Lower leg skin (tissue), 4 donors: ENCODE data around the gene ACAP1. TPM values are rescaled to one million over a fixed set of nuclear protein-coding genes. Genes with fewer than 3 reads are reported as not detected.
"Not testable (repeated sequence)": the region's sequence is repeated elsewhere in the genome, so short reads cannot be mapped to it uniquely, and the experiment has no call there.

Experiments
- DNase-seq, 2 donors: peaks; one replicate each; pipeline ENCODE4 v3.0.0-alpha.2; 2019; ENCODE audit warnings: low spot score in 2 of 2
- H3K4me3 ChIP-seq: fragments of 200-600 bp; sonication (generic); 2 replicates; pipeline ENCODE4 v1.5.1; 2017; ENCODE audit warnings: mild to moderate bottlenecking, low read depth; ENCODE audit not compliant: poor library complexity, severe bottlenecking
- POLR2A ChIP-seq, 2 donors: fragments of 450-650 bp; IDR thresholded peaks; one replicate each; pipeline ENCODE4 v1.6.1; 2016 to 2017; ENCODE audit warnings: antibody characterized with exemption in 2 of 2, mild to moderate bottlenecking in 1 of 2, moderate library complexity in 1 of 2
- WGBS, 2 donors: methylation state at CpG; one replicate each; pipeline ENCODE4 v1.1.5; 2018; 5-methylcytosine and 5-hydroxymethylcytosine counted together
- intact Hi-C: fragments of 100-400 bp; cut with DNase I; formaldehyde crosslinking; loops from one replicate; pipeline ENCODE4 v1.15.0; 2023; ENCODE audit warnings: low total_unique reads
- total RNA-seq, 4 donors: library from RNA; depleted of rRNA; stranded (reverse); fragments of >200 nt; gene quantifications; one replicate each; pipeline ENCODE4 v1.1.0, GENCODE V29; 2016
- TF ChIP-seq, protein P1 (sequence below), 3 donors: fragments of 450-650 bp; IDR thresholded peaks; one replicate each; pipeline ENCODE4 v1.5.1; 2016; ENCODE audit warnings: antibody characterized with exemption in 3 of 3, mild to moderate bottlenecking in 3 of 3, moderate library complexity in 2 of 3

The ACAP1 gene
- total RNA-seq, 4 donors from 2014 or later: 2.9 to 5.6 (median 3.8) TPM

DNA sequence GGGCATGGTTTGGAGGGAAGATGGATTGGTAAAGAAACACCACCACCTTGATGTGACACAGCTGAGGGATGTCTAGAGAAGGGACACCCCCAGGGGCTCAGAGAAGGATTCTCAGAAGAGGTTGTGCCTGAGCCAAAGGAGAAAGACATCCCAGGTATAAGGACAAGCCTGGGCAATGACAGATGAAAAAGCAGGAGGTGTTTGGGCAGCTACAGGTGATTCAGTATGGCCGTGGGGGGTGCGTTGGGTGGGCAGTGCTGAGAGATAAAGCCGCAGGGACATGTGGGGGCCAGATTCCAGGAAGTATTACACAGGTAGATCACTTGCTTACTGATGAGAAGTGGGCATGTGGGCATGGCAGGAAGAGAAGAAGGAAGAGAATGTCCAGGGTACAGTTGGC is 25.6 kb downstream of the ACAP1 start:
- no peak for DNase-seq
- no peak overlapping the region for H3K4me3 ChIP-seq
- TF ChIP-seq, protein P1, sequence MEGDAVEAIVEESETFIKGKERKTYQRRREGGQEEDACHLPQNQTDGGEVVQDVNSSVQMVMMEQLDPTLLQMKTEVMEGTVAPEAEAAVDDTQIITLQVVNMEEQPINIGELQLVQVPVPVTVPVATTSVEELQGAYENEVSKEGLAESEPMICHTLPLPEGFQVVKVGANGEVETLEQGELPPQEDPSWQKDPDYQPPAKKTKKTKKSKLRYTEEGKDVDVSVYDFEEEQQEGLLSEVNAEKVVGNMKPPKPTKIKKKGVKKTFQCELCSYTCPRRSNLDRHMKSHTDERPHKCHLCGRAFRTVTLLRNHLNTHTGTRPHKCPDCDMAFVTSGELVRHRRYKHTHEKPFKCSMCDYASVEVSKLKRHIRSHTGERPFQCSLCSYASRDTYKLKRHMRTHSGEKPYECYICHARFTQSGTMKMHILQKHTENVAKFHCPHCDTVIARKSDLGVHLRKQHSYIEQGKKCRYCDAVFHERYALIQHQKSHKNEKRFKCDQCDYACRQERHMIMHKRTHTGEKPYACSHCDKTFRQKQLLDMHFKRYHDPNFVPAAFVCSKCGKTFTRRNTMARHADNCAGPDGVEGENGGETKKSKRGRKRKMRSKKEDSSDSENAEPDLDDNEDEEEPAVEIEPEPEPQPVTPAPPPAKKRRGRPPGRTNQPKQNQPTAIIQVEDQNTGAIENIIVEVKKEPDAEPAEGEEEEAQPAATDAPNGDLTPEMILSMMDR (IDR thresholded peaks at IDR 0.05): no peak
- no peak for TF ChIP-seq POLR2A (IDR thresholded peaks at IDR 0.05)
- WGBS, 2 donors: 49 to 55% methylated on average over 3 of the region's 3 CpGs
- intact Hi-C loops: loop anchor here (10.0 kb wide), 1 partner anchor 63 kb away; the partner anchor contains the start of genes SPEM1, SPEM2 and SPEM3

DNA sequence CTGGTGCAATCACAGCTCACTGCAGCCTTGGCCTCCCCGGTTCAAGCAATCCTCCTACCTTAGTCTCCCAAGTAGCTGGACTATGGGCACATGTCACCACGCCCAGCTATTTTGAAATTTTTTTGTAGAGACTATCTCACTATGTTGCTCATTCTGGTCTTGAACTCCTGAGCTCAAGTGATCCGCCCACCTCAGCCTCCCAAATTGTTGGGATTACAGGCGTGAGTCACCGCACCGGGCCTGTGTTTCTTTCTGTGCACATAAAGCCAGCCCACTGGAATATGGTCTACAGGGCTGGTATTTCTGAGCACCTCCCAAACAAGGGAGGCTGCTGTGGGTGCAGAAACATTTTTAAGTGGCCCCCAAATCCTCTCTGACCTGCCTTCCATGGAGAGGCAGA is 27.0 kb downstream of the ACAP1 start:
- no peak overlapping the region for H3K4me3 ChIP-seq
- no peak for DNase-seq
- intact Hi-C loops: loop anchor here (10.0 kb wide), 1 partner anchor 61 kb away; the partner anchor contains the start of genes SPEM1, SPEM2 and SPEM3
- 75 to 92% methylated on average over 6 of the region's 6 CpGs for WGBS, 2 donors
- no peak for TF ChIP-seq POLR2A (IDR thresholded peaks at IDR 0.05)

DNA sequence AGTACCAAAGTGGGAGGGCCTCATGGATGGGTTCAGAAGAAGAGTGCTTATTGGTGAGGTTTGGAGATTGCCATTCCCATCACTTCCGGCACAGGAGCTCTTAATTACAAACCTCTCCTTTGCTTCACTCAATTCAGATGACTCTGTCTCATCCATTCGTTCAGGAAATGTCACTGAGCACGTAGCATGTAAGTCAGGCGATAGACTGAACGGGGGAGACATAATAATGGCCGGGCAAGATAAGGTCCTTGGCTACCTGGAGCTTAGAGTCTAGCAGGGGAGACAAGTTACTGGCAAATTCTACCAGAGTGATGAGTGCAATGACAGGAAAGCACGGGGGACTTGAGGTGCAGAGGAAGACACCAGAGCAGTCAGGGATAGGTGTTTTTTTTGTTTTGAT is 29.6 kb downstream of the ACAP1 start:
- DNase-seq, H3K4me3 ChIP-seq: not testable (repeated sequence)
- WGBS, 2 donors: 92 to 95% methylated on average over 6 of the region's 7 CpGs
- intact Hi-C loops: loop anchor here (10.0 kb wide), 1 partner anchor 59 kb away; the partner anchor contains the start of genes SPEM1, SPEM2 and SPEM3

DNA sequence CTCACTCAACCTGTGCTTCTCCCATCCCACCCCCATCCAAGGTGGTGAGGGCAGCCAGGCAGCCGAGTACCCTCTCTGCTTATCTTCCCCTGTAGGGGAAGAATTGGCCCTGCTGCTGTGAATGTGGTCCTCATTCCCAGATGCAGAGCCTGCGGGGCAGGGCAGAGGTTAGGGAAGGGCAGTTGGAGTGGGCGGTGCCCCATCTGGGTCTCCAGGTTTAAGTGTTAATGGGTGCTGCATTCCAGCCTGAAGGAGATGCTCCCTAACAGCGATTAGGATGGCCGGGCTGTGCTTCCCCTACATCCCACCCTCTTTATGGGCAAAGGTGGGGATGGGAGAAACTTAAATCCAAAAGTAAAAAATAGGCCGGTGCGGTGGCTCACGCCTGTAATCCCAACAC is 30.8 kb downstream of the ACAP1 start:
- intact Hi-C loops: loop anchor here (10.0 kb wide), 1 partner anchor 58 kb away; the partner anchor contains the start of genes SPEM1, SPEM2 and SPEM3
- WGBS, 2 donors: 91% methylated on average over 8 of the region's 8 CpGs
- no peak for DNase-seq
- TF ChIP-seq, protein P1 (IDR thresholded peaks at IDR 0.05): no peak
- no peak for TF ChIP-seq POLR2A (IDR thresholded peaks at IDR 0.05)
- no peak overlapping the region for H3K4me3 ChIP-seq

- intact Hi-C loops: loop anchor here (10.0 kb wide), 1 partner anchor 57 kb away; the partner anchor contains the start of genes SPEM1, SPEM2 and SPEM3
- H3K4me3 ChIP-seq: no peak overlapping the region
- WGBS, 2 donors: 78 to 79% methylated on average over 13 of the region's 13 CpGs
- no peak for DNase-seq
- TF ChIP-seq POLR2A (IDR thresholded peaks at IDR 0.05): no peak
- TF ChIP-seq, protein P1 (IDR thresholded peaks at IDR 0.05): no peak
These were observed 31.7 kb downstream of the ACAP1 start for GRCh38 chr17:7367918-7368598.

- DNase-seq, H3K4me3 ChIP-seq: not testable (repeated sequence)
- 85 to 94% methylated on average over 5 of the region's 5 CpGs for WGBS, 2 donors
- intact Hi-C loops: loop anchor here (10.0 kb wide), 1 partner anchor 56 kb away; the partner anchor contains the start of genes SPEM1, SPEM2 and SPEM3
These were observed 32.3 kb downstream of the ACAP1 start for GRCh38 chr17:7368599-7368994.

DNA sequence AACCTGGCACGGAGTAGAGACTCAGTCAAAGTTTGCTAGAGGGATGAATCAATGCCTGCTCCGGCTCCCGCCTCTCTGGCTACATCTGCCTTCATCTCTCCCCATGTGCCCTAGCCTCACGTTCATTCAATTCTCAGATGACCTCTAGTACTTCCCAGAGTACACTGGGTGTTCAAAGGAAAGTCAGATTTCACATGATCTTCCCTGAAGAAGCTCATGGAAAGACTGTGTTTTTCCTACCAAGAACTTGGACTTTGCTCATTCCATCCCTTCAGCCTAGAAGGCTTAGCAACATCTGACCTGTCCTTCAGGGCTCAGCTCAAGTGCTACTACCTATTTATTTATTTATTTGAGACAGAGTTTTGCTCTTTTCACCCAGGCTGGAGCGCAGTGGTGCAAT is 33.5 kb downstream of the ACAP1 start:
- intact Hi-C loops: loop anchor here (10.0 kb wide), 1 partner anchor 55 kb away; the partner anchor contains the start of genes SPEM1, SPEM2 and SPEM3

More for the DNA sequence above, 33.5 kb downstream of the ACAP1 start:
- no peak for DNase-seq
- no peak overlapping the region for H3K4me3 ChIP-seq
- WGBS, 2 donors: 80 to 85% methylated on average over 5 of the region's 5 CpGs
- no peak for TF ChIP-seq POLR2A (IDR thresholded peaks at IDR 0.05)
- TF ChIP-seq, protein P1 (IDR thresholded peaks at IDR 0.05): no peak
